HG03103 (cell line): ENCODE data around the gene SPACA1.
"Not testable (repeated sequence)": the region's sequence is repeated elsewhere in the genome, so short reads cannot be mapped to it uniquely, and the experiment has no call there.

Experiments
- ATAC-seq: cut with Tn5 transposase; IDR thresholded peaks from one replicate; pipeline ENCODE4 v1.9.1; 2021; ENCODE audit warnings: low read depth; ENCODE audit not compliant: unreplicated experiment

The SPACA1 gene, protein sequence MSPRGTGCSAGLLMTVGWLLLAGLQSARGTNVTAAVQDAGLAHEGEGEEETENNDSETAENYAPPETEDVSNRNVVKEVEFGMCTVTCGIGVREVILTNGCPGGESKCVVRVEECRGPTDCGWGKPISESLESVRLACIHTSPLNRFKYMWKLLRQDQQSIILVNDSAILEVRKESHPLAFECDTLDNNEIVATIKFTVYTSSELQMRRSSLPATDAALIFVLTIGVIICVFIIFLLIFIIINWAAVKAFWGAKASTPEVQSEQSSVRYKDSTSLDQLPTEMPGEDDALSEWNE

GRCh38 chr6:88047510-88048150 is at the start of gene SPACA1:
Gene SPACA1 (plus strand): TSS chr6:88047841. CDS start chr6:88047906, 65 bp downstream.
- ATAC-seq, result no peak

- ATAC-seq, result no peak
These were observed 46.9 kb upstream of the SPACA1 start for GRCh38 chr6:88000713-88001112.

DNA sequence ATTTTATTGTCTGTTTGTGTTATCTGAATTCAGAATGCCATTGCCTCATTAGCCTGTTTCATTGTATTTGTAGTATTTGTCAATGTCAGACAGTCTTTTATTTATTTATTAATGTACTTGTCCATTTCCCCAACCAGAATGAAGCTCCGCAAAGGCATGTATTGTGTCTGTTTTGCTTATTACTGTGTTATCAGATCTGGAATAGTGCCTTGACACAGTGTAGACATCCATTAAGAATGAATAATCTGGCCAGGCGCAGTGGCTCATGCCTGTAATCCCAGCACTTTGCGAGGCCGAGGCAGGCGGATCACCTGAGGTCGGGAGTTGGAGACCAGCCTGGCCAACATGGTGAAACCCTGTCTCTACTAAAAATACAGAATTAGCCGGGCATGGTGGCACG is 46.4 kb upstream of the SPACA1 start:
- not testable (repeated sequence) for ATAC-seq

- no peak for ATAC-seq
These were observed 42.9 kb upstream of the SPACA1 start for GRCh38 chr6:88004707-88005106.

DNA sequence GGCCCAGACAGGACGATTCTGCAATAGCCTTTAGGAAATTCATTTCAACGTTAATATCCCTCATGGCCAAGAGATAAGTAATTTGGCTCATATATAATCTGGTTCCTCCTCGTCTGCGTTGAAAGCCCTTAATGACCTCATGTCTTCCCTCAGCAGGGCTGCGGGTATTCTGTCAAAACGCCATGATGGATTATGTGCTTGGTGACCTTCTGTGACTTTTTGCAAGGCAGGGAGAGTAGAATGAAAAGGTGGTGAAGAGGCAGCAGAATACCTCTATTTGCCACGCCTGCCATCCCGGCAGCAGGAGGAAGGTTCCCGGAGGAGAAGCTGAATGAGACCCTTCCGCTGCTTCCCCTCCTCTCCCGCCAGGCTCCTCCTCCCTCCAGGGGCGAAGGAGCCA is 41.1 kb upstream of the SPACA1 start:
- no peak for ATAC-seq

- no peak for ATAC-seq
These were observed 39.2 kb upstream of the SPACA1 start for GRCh38 chr6:88008411-88008810.

GRCh38 chr6:88008831-88009231 is 38.8 kb upstream of the SPACA1 start:
- no peak for ATAC-seq

DNA sequence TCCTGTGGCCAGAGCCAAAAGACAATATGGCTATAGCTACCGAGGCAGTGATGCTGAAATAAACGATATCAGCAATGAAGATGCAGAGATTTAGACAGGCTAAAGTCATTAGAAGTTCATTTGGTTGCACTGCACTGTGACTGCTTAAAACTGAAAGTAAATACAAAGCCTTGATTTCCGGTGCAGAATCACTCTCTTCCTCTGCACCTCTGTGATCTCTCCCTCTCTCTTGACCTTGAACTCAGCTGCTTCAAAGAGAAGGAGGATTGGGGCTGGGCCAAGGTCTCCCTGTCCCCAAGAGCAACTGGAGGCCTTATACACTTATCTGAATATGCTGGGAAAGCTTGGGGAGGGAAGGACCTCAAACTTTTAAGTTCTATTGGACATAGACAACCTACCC is 34.6 kb upstream of the SPACA1 start:
- peak; percentile 74 for ATAC-seq

DNA sequence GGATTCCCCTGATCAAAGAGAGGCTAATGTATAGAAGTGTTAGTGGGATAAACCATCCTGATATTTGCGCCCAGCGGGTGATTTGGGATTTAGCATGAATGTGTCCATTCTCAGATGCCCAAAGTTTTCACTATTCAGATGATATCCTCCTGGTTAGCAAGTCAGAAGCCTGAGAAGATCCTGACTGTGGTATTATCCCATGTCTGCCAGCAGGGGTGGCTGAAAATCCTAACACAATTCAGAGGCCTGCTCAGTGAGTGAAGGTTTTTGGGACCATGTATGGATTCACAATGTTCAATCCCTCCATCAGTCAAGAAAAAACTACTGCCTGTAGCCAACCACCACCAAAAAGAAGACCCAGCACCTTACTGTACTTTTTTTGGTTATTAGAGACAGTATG is 34.1 kb upstream of the SPACA1 start:
- ATAC-seq, result no peak

- no peak for ATAC-seq
These were observed 27.2 kb upstream of the SPACA1 start for GRCh38 chr6:88020439-88020838.

DNA sequence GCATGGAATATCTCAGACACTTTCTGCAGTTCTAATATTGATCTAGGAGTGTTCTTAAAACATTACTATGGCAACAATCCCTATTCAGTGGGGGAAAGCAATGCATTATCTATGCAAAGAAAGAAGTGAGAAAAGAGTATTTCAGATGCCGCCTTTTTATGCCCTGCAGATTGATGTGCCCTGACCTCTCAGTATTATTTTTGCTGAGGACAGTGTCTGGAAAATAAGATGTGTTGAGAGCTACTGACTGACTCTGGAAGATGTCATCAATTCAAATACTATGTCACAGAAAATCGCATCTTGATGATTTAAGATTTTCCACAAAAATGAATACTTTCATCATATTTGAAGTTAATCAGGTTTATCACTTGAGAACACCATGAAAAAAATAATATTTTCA is 22.9 kb upstream of the SPACA1 start:
- no peak for ATAC-seq

GRCh38 chr6:88031550-88031949 is 16.1 kb upstream of the SPACA1 start:
- no peak for ATAC-seq

- no peak for ATAC-seq
These were observed 3.1 kb upstream of the SPACA1 start for GRCh38 chr6:88044530-88044929.

GRCh38 chr6:88045521-88046136 is 2.0 kb upstream of the SPACA1 start:
- ATAC-seq, result no peak

- ATAC-seq, result no peak
These were observed 937 bp downstream of the SPACA1 start for GRCh38 chr6:88048578-88048977.

- no peak for ATAC-seq
These were observed 2.6 kb downstream of the SPACA1 start for GRCh38 chr6:88050140-88050818.

DNA sequence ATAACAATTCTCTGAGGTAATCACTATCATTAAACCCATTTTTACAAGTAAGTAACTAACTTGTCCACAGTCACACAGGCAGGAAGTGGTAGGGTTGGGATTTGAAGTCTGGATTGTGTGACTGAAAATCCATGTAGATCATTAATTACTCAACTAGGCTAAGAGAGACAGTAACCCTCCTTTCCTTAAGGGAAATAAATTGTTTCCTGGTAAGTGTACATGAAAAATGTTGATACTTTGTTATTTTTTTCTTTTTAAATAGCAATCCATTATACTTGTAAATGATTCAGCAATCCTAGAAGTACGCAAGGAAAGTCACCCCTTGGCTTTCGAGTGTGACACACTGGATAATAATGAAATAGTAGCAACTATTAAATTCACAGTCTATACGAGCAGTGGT is 11.6 kb downstream of the SPACA1 start:
- ATAC-seq, result no peak

DNA sequence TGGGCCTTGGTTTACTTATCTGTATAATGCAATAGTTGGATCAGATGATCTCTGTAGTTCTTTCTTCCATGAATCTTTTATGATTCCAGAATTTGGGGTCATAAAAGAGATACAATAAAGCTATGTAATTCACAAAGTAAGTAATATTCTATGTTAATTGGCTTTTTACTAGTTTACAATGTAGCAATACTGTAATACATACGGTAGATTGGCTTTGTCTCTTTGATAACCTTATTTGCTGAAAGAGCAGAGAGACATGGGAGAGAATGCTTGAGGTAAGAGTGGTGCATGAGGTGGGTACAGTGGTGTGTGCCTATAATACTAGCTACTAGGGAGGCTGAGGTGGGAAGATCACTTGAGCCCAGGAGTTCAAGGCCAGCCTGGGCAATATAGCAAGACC is 14.7 kb downstream of the SPACA1 start:
- ATAC-seq, result no peak

DNA sequence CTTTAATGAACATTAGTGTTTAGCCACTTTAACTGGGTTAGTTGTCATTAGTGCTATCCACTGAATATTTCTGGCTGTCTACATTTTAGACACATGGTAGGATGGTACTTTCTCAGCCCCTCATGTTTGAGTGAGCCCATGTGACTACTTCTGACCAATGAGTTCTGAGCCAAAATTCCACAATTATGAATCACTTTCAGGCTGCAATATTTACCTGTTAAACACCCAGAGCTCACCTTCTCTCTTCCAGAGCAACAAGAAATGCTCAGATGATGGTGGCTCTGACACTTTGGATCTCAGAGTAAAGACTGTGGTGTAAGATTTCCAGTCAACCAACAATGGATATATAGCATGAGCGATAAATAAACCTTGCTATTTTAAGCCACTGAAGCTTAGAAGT is 24.8 kb downstream of the SPACA1 start:
- no peak for ATAC-seq

DNA sequence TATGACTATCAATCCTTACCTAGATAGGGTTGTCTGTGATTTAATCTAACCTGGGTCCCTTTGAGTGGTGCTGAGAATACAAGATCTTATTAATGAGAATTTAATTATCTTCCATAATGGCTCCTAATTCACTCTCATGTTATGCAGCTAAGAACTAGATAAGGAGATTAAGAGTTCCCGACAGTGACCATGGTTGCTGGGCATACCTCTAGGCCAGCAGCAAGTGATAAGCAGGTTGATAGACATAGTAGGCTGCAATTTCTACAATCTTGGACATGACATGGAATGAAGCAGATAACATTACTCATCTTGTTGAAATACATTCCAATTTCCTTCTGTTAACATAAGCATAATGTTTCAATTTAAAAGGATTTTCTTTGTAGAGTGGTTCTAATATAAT is 27.1 kb downstream of the SPACA1 start:
- ATAC-seq, result no peak

GRCh38 chr6:88077305-88077704 is 29.7 kb downstream of the SPACA1 start:
- ATAC-seq, result no peak
